ENCODE results near the gene EPN1.

DNA sequence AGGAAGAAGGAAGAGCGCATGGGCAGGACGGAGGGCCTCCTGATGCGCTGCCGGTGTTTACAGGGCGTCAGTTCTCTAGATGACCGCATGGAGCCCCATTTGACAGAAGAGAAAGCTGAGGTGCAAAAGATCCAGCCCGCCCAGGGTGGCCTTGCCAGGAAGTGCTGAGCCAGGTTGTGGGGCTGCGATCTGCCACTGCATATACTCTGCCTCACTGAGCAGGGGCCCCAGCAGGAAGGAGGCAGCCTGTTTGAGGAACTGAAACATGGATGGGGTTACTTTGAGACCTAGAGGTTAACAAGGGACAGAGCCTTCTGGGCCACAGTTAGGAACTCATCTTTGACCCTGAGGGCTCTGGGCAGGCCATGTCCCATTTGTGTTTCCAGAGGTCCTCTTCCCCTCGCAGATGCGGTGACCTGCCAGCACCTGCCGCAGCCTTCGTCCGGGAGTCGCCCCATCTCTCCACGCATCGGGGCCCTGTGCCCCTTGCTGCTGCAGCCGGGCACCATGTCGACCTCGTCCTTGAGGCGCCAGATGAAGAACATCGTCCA lies 3.2 kb downstream of the EPN1 start:
- TF ChIP-seq, protein P1, sequence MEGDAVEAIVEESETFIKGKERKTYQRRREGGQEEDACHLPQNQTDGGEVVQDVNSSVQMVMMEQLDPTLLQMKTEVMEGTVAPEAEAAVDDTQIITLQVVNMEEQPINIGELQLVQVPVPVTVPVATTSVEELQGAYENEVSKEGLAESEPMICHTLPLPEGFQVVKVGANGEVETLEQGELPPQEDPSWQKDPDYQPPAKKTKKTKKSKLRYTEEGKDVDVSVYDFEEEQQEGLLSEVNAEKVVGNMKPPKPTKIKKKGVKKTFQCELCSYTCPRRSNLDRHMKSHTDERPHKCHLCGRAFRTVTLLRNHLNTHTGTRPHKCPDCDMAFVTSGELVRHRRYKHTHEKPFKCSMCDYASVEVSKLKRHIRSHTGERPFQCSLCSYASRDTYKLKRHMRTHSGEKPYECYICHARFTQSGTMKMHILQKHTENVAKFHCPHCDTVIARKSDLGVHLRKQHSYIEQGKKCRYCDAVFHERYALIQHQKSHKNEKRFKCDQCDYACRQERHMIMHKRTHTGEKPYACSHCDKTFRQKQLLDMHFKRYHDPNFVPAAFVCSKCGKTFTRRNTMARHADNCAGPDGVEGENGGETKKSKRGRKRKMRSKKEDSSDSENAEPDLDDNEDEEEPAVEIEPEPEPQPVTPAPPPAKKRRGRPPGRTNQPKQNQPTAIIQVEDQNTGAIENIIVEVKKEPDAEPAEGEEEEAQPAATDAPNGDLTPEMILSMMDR (IDR thresholded peaks at IDR 0.05; ENCODE audit: insufficient read depth, low read depth, low read length) = no peak
- TF ChIP-seq EZH2 (IDR thresholded peaks at IDR 0.05; ENCODE audit: insufficient read depth, low read length) = no peak

Measured in astrocyte (in vitro differentiated cells and primary cell).